HFFc6 (cell line): ENCODE data around the gene RNF19B. TPM values are rescaled to one million over a fixed set of nuclear protein-coding genes. Genes with fewer than 3 reads are reported as not detected.
"Not testable (repeated sequence)": the region's sequence is repeated elsewhere in the genome, so short reads cannot be mapped to it uniquely, and the experiment has no call there.

ENCODE experiments used
- DNase-seq: peaks from one replicate; pipeline ENCODE4 v3.0.0-alpha.2; 2018
- H3K27ac Mint-ChIP-seq: 2 replicates; pipeline ENCODE4 v1.8.0; 2020; ENCODE audit warnings: mild to moderate bottlenecking, mixed read lengths
- H3K27me3 Mint-ChIP-seq: 2 replicates; pipeline ENCODE4 v1.8.0; 2021; ENCODE audit warnings: mild to moderate bottlenecking, moderate library complexity, mixed read lengths; ENCODE audit not compliant: insufficient read depth
- H3K36me3 Mint-ChIP-seq: 2 replicates; pipeline ENCODE4 v1.8.0; 2021; ENCODE audit warnings: low read depth, mixed read lengths
- H3K4me1 Mint-ChIP-seq: 2 replicates; pipeline ENCODE4 v1.8.0; 2020; ENCODE audit warnings: low read depth, mixed read lengths
- H3K4me3 Mint-ChIP-seq: 2 replicates; pipeline ENCODE4 v1.8.0; 2020; ENCODE audit warnings: mild to moderate bottlenecking, moderate library complexity, mixed read lengths
- H3K9me3 Mint-ChIP-seq: 2 replicates; pipeline ENCODE4 v1.8.0; 2020; ENCODE audit warnings: mild to moderate bottlenecking, mixed read lengths
- total RNA-seq, 6 experiments: library from RNA; stranded (reverse); fragmentation: NEBNext Ultra II Directional; extraction: Animal tissue kit (Norgen Biotek cat#: 25700); gene quantifications; 2 replicates in 1 of 6; 3 replicates in 5 of 6; pipeline ENCODE4 v1.2.3, GENCODE V29; 2021
- TF ChIP-seq, protein P1 (sequence below): fragments of 200-600 bp; sonication (generic); IDR thresholded peaks from 2 replicates; pipeline ENCODE4 v1.5.0; 2021; ENCODE audit warnings: antibody characterized with exemption, mild to moderate bottlenecking

Gene RNF19B
- total RNA-seq, 6 experiments from 2014 or later, result 9.4 to 10.6 (median 9.9) TPM

DNA sequence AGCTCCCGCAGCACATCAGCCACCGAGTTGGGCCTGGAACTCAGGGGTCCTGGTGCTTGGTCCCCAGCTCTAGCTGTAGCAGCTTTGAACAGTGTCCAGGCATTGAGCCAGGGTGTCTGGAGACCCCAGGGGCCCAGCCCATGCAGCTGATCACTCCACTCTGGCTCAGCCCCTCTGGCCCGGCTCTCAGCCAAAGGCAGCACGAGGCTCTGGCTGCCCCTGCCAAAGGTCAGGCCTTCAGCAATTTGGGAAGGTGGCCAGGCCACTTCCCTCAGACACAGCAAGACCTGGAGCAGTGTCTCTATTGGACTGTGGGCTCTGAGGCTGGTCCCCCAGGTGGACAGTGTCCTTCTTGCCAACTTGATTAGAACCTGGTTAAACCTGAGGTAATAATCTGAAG is 34.4 kb upstream of the RNF19B start:
- DNase-seq, result no peak
- peaks cover 46% of the 10 kb centered on the region for H3K4me1 Mint-ChIP-seq
- no peaks in the 10 kb centered on the region for H3K36me3 Mint-ChIP-seq
- H3K4me3 Mint-ChIP-seq, result no peak overlapping the region
- TF ChIP-seq, protein P1, sequence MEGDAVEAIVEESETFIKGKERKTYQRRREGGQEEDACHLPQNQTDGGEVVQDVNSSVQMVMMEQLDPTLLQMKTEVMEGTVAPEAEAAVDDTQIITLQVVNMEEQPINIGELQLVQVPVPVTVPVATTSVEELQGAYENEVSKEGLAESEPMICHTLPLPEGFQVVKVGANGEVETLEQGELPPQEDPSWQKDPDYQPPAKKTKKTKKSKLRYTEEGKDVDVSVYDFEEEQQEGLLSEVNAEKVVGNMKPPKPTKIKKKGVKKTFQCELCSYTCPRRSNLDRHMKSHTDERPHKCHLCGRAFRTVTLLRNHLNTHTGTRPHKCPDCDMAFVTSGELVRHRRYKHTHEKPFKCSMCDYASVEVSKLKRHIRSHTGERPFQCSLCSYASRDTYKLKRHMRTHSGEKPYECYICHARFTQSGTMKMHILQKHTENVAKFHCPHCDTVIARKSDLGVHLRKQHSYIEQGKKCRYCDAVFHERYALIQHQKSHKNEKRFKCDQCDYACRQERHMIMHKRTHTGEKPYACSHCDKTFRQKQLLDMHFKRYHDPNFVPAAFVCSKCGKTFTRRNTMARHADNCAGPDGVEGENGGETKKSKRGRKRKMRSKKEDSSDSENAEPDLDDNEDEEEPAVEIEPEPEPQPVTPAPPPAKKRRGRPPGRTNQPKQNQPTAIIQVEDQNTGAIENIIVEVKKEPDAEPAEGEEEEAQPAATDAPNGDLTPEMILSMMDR, result no peak
- H3K27ac Mint-ChIP-seq, result peak overlapping the region; percentile 96
- no peaks in the 10 kb centered on the region; the same call in none of the 2 replicates for H3K27me3 Mint-ChIP-seq
- no peaks in the 10 kb centered on the region for H3K9me3 Mint-ChIP-seq

DNA sequence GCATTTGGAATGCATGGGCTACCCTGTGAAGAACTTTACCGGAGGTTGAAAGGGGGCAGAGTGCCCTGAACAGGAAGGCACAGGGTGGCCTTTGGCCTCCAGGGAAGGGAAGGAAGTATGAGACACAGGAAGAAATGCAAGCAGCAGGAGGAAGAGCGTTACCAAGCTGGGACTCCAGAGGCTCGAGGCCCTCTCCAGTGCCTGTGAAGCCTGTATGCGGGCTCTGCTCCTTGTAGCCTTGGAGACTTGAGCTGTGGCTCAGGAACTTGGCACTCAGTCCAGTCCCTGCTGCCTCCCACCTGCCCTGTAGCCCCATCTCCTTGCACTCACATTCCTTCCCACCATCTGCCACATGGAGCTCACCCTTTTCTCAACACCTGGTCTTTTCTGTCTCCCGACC is 33.5 kb upstream of the RNF19B start:
- TF ChIP-seq, protein P1, result no peak
- Mint-ChIP-seq H3K36me3 (no peaks in the 10 kb centered on the region), H3K27ac (peak overlapping the region; percentile 96), H3K4me3 (peak overlapping the region; percentile 45), H3K4me1 (peaks cover 40% of the 10 kb centered on the region), H3K9me3 (no peaks in the 10 kb centered on the region), H3K27me3 (no peaks in the 10 kb centered on the region; the same call in none of the 2 replicates)
- no peak for DNase-seq

DNA sequence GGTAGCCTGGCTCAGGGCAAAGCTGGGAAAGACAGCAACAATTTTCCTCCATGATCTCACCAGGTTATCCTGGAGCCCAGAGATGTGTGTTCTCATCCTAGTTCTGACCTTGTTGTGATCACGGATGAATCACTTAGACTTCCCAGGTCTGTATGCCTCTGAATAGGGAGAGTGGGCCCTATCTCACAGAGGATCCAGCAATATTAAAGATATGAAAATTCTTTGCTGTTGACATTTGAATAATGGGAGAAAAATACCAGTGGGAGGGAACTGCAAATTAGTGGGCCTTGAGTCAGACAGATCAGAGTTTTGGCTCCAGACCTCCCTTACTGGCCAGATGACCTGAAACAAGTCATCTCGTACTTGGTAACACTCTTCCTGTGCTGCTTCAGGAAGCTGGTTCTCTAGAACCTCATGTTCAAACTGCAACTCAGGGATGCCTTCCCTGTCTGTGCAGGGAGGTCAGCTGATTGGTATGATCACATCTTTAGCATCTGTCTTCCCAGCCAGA is 32.8 kb upstream of the RNF19B start:
- DNase-seq, result peak; percentile 68
- Mint-ChIP-seq H3K27me3 (no peaks in the 10 kb centered on the region; the same call in none of the 2 replicates), H3K36me3 (no peaks in the 10 kb centered on the region), H3K27ac (peak overlapping the region; percentile 96), H3K4me1 (peaks cover 40% of the 10 kb centered on the region), H3K4me3 (peak overlapping the region; percentile 45), H3K9me3 (no peaks in the 10 kb centered on the region)
- TF ChIP-seq, protein P1, result no peak

DNA sequence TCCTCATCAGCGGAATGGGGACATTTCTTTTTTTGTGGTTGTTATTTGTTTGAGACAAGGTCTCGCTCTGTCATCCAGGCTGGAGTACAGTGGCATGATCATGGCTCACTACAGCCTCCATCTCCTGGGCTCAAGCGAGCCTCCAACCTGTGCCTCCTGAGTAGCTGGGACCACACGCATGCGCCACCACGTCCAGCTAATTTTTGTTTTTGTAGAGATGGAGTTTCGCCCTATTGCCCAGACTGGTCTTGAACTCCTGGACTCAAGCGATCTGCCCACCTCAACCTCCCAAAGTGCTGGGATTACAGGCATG is 28.7 kb upstream of the RNF19B start:
- H3K9me3 Mint-ChIP-seq, H3K4me3 Mint-ChIP-seq, H3K36me3 Mint-ChIP-seq, DNase-seq, H3K27me3 Mint-ChIP-seq: not testable (repeated sequence)
- peaks cover 63% of the 10 kb centered on the region for H3K4me1 Mint-ChIP-seq
- peak overlapping the region; percentile 89; the same call in 1 of the 2 replicates for H3K27ac Mint-ChIP-seq

DNA sequence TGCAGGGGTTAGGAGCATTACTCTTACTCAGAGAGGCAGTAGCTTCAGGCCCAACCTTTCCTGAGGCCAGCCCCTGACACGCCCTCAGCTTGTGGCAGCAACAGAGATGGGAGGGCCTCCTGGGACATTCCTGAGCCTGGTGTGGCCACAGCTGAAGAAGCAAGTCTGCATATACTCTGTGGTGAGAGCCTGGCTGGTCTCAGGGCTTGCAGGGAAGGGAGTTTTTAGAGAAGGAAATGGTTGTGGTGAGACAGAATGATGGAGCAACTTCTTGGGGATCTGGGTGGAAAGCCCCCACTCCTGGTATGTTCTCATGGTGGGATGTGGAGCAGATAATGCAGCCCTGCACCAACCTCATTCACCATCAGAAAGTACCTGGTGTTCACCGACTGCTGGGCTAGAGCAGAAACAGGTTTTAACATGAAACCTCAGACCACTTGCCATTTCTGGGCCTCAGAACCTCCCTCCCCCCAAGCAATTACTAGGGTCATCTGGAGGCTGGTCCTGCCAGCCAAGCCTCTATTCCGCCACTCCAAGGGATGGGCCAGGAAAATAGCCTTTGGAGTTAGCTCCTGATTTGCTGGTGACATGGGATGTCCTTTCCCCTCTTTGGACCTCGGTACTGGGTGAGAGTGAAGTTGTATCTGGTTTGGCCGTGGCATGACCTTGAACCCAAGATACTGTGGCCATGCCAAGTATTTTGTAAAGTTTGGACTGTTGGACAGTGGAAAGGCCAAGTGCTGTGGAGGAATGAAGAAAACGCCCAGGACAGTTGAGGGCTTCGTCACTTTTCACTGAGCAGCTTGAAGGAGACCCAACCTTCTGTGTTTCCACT is 28.1 kb upstream of the RNF19B start:
- Mint-ChIP-seq H3K27me3 (no peaks in the 10 kb centered on the region; the same call in 1 of the 2 replicates), H3K27ac (peak overlapping the region; percentile 89), H3K36me3 (no peaks in the 10 kb centered on the region), H3K4me1 (peaks cover 60% of the 10 kb centered on the region), H3K4me3 (peak overlapping the region; percentile 33), H3K9me3 (no peaks in the 10 kb centered on the region)
- TF ChIP-seq, protein P1, result no peak
- peak; percentile 94 for DNase-seq

DNA sequence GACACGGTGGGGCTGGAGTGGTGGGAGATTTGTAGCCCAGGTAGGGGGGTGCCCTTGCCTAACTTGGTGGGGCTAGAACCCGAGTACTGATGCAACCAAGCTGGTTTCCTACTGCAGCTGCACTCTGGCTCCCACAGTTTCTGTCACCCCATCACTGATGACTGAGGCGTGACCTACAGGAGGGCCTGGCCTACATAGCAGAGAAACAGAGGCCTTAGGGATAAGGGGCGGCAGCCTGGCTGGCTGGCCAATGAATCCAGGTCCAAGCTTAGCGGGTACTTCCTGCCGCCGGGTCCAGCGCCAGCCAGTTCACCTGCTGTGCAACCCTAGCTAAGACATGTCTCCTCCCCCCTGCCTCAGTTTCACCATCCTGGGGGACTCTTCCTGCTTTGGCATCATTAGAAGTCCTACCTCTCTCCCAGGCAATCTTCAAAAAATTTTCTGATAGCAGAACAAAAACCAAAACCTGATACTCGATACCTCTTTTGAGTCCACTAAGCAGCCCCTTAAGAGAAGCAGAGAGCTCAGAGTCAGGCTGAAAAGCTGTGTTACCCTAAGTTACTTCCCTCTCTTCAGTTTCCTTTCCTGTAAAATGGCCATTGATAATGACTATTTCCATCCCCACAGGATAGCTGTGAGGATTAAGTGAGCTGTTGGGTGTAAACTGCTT is 27.3 kb upstream of the RNF19B start:
- H3K9me3 Mint-ChIP-seq, result no peaks in the 10 kb centered on the region
- peaks cover 53% of the 10 kb centered on the region for H3K4me1 Mint-ChIP-seq
- H3K27me3 Mint-ChIP-seq, result no peaks in the 10 kb centered on the region; the same call in 1 of the 2 replicates
- peak overlapping the region; percentile 33 for H3K4me3 Mint-ChIP-seq
- TF ChIP-seq, protein P1, result no peak
- DNase-seq, result no peak
- H3K27ac Mint-ChIP-seq, result peak overlapping the region; percentile 89
- H3K36me3 Mint-ChIP-seq, result no peaks in the 10 kb centered on the region
